ENCODE data around the gene NHEJ1.

The NHEJ1 gene

DNA sequence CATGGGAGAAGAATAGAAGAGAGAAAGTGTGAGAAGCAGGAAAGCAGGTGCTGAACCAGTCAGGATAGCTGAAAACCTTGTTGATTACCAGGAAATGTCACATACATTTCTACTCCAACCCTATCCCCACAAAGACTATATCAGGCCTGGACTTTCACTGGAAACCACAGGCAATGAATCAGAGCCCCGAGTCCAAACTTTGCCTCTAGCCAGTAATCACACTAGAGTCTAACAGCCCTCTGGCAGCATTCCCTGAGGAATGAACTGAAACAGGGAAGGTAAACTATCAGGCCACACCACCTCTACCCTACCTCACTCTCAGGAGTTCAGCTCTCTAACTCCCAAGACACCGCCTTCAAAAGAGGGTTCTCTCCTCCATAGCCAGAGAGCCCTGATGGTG lies 81.2 kb downstream of the NHEJ1 start:
- Histone ChIP-seq H3K27ac (ENCODE audit: low read depth, low read length, poor library complexity, severe bottlenecking) (no peak overlapping the region), H3K9ac (ENCODE audit: low read length) (no peak overlapping the region), H3K9me3 (ENCODE audit: low read length) (no peaks in the 10 kb centered on the region), H3K9me2 (ENCODE audit: low read depth, low read length) (no peaks in the 10 kb centered on the region), H3K4me1 (ENCODE audit: insufficient read depth, low read length, severe bottlenecking) (no peaks in the 10 kb centered on the region), H2AFZ (ENCODE audit: low read length) (no peak overlapping the region), H4K20me1 (ENCODE audit: insufficient read depth, low read length) (no peaks in the 10 kb centered on the region), H3K27me3 (ENCODE audit: insufficient read depth, low read length) (no peaks in the 10 kb centered on the region), H3K36me3 (ENCODE audit: insufficient read depth, low read length) (peaks cover 8% of the 10 kb centered on the region; the same call in 1 of the 2 replicates), H3K4me2 (ENCODE audit: low read length) (no peak overlapping the region), H3K79me2 (ENCODE audit: insufficient read depth, low read length) (no peaks in the 10 kb centered on the region), H3F3A (ENCODE audit: insufficient read depth, low read length) (no peaks in the 10 kb centered on the region), H3K4me3 (ENCODE audit: low read depth, low read length, poor library complexity, severe bottlenecking) (no peak overlapping the region)
- TF ChIP-seq, protein P1, sequence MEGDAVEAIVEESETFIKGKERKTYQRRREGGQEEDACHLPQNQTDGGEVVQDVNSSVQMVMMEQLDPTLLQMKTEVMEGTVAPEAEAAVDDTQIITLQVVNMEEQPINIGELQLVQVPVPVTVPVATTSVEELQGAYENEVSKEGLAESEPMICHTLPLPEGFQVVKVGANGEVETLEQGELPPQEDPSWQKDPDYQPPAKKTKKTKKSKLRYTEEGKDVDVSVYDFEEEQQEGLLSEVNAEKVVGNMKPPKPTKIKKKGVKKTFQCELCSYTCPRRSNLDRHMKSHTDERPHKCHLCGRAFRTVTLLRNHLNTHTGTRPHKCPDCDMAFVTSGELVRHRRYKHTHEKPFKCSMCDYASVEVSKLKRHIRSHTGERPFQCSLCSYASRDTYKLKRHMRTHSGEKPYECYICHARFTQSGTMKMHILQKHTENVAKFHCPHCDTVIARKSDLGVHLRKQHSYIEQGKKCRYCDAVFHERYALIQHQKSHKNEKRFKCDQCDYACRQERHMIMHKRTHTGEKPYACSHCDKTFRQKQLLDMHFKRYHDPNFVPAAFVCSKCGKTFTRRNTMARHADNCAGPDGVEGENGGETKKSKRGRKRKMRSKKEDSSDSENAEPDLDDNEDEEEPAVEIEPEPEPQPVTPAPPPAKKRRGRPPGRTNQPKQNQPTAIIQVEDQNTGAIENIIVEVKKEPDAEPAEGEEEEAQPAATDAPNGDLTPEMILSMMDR (IDR thresholded peaks at IDR 0.05; ENCODE audit: low read length): no peak
- no peak for TF ChIP-seq EZH2 (IDR thresholded peaks at IDR 0.05; ENCODE audit: borderline replicate concordance, low read length)

DNA sequence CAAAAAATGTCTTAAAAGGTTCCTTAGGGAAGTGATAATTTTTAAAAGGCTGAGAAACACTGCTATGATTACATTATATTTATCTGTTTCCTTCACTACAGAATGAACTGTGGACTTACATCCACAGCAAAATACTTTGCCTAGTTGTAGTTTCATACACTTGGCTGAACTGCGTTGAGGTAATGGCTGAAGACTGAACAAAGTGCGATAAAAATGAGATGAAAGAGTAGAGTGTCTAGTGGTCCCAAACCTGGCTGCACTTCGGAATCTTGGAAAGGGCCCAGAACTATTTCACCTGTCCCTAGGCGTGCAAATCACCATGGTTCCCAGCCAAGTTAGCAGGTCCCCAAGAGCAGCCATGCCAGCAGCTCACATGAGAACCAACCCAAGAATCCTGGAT lies 81.7 kb downstream of the NHEJ1 start:
- no peaks in the 10 kb centered on the region for H3K79me2 ChIP-seq (ENCODE audit: insufficient read depth, low read length)

DNA sequence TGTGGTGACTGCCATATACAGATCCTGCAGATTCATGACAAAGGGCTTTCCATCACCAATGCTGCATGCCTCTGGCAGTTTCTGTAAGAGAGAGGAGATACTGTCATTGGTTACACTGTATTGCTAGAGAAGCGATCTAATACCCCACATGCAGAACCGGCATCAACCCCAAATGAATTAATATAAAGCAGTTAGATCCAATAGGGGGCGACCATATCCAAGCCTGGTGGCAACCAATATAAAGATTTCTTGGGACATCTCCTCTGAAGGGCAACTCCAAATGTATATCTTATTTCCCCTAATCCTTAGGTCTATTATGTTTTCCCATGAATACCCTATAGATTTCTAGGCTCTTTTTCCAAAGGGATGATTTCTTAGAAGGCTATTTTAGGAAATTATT lies 82.5 kb downstream of the NHEJ1 start:
- Histone ChIP-seq H3F3A (ENCODE audit: insufficient read depth, low read length) (no peaks in the 10 kb centered on the region), H3K4me3 (ENCODE audit: low read depth, low read length, poor library complexity, severe bottlenecking) (no peak overlapping the region), H3K27ac (ENCODE audit: low read depth, low read length, poor library complexity, severe bottlenecking) (no peak overlapping the region), H3K9me2 (ENCODE audit: low read depth, low read length) (no peaks in the 10 kb centered on the region), H3K9me3 (ENCODE audit: low read length) (no peaks in the 10 kb centered on the region), H4K20me1 (ENCODE audit: insufficient read depth, low read length) (no peaks in the 10 kb centered on the region), H3K4me2 (ENCODE audit: low read length) (no peak overlapping the region), H3K4me1 (ENCODE audit: insufficient read depth, low read length, severe bottlenecking) (no peaks in the 10 kb centered on the region), H3K36me3 (ENCODE audit: insufficient read depth, low read length) (peaks cover 8% of the 10 kb centered on the region; the same call in 1 of the 2 replicates), H3K27me3 (ENCODE audit: insufficient read depth, low read length) (no peaks in the 10 kb centered on the region), H3K9ac (ENCODE audit: low read length) (no peak overlapping the region), H2AFZ (ENCODE audit: low read length) (no peak overlapping the region), H3K79me2 (ENCODE audit: insufficient read depth, low read length) (no peaks in the 10 kb centered on the region)
- TF ChIP-seq, protein P1 (IDR thresholded peaks at IDR 0.05; ENCODE audit: low read length): no peak; the same call in 1 of the 2 replicates
- no peak for TF ChIP-seq EZH2 (IDR thresholded peaks at IDR 0.05; ENCODE audit: borderline replicate concordance, low read length)

More for the DNA sequence above, 81.7 kb downstream of the NHEJ1 start:
- Histone ChIP-seq H3F3A (ENCODE audit: insufficient read depth, low read length) (no peaks in the 10 kb centered on the region), H3K9me2 (ENCODE audit: low read depth, low read length) (no peaks in the 10 kb centered on the region), H3K27ac (ENCODE audit: low read depth, low read length, poor library complexity, severe bottlenecking) (no peak overlapping the region), H3K9me3 (ENCODE audit: low read length) (no peaks in the 10 kb centered on the region), H2AFZ (ENCODE audit: low read length) (no peak overlapping the region), H3K4me3 (ENCODE audit: low read depth, low read length, poor library complexity, severe bottlenecking) (no peak overlapping the region), H3K4me2 (ENCODE audit: low read length) (no peak overlapping the region), H3K36me3 (ENCODE audit: insufficient read depth, low read length) (peaks cover 8% of the 10 kb centered on the region; the same call in 1 of the 2 replicates), H3K4me1 (ENCODE audit: insufficient read depth, low read length, severe bottlenecking) (no peaks in the 10 kb centered on the region), H4K20me1 (ENCODE audit: insufficient read depth, low read length) (no peaks in the 10 kb centered on the region), H3K27me3 (ENCODE audit: insufficient read depth, low read length) (no peaks in the 10 kb centered on the region), H3K9ac (ENCODE audit: low read length) (no peak overlapping the region)
- TF ChIP-seq EZH2 (IDR thresholded peaks at IDR 0.05; ENCODE audit: borderline replicate concordance, low read length): no peak
- TF ChIP-seq, protein P1 (IDR thresholded peaks at IDR 0.05; ENCODE audit: low read length): no peak

All from OCI-LY1 (cell line).